HG02938 (cell line): ENCODE measurements around the gene CDX1.

Experiments used
- ATAC-seq: cut with Tn5 transposase; IDR thresholded peaks from one replicate; pipeline ENCODE4 v1.9.1; 2021; ENCODE audit warnings: mild to moderate bottlenecking, moderate library complexity; ENCODE audit not compliant: unreplicated experiment

Gene CDX1

GRCh38 chr5:150144879-150145278 lies 21.7 kb upstream of the CDX1 start:
- ATAC-seq, result no peak

- no peak for ATAC-seq
These were observed 20.3 kb upstream of the CDX1 start for GRCh38 chr5:150146235-150146634.

- ATAC-seq, result no peak
These were observed 19.5 kb upstream of the CDX1 start for GRCh38 chr5:150146862-150147601.

GRCh38 chr5:150147670-150148069 lies 18.9 kb upstream of the CDX1 start:
- ATAC-seq, result no peak

- no peak for ATAC-seq
These were observed 18.3 kb upstream of the CDX1 start for GRCh38 chr5:150148117-150148927.

GRCh38 chr5:150149618-150150017 lies 17.0 kb upstream of the CDX1 start:
- ATAC-seq, result no peak

GRCh38 chr5:150152636-150153462 lies 13.7 kb upstream of the CDX1 start:
- ATAC-seq, result no peak

- ATAC-seq, result no peak
These were observed 13.1 kb upstream of the CDX1 start for GRCh38 chr5:150153483-150153882.

- peak; percentile 66 for ATAC-seq
These were observed 12.5 kb upstream of the CDX1 start for GRCh38 chr5:150153957-150154617.

GRCh38 chr5:150154618-150155128 lies 11.9 kb upstream of the CDX1 start:
- no peak for ATAC-seq

- no peak for ATAC-seq
These were observed 11.1 kb upstream of the CDX1 start, which contains the start of gene PDGFRB for GRCh38 chr5:150155258-150156026. TSS of gene PDGFRB (minus strand) at chr5:150155845. CDS start at chr5:150137047, 18,798 bp downstream.

- ATAC-seq, result no peak
These were observed 10.6 kb upstream of the CDX1 start for GRCh38 chr5:150156027-150156368.

GRCh38 chr5:150156540-150156939 lies 10.0 kb upstream of the CDX1 start:
- no peak for ATAC-seq

GRCh38 chr5:150157168-150157567 lies 9.4 kb upstream of the CDX1 start:
- no peak for ATAC-seq

- ATAC-seq, result no peak
These were observed 8.2 kb upstream of the CDX1 start for GRCh38 chr5:150158170-150158949.

GRCh38 chr5:150159031-150159430 lies 7.5 kb upstream of the CDX1 start:
- no peak for ATAC-seq

GRCh38 chr5:150159741-150160179 lies 6.8 kb upstream of the CDX1 start:
- ATAC-seq, result no peak

GRCh38 chr5:150160448-150161081 lies 6.0 kb upstream of the CDX1 start:
- ATAC-seq, result no peak
